H1 (cell line): ENCODE measurements around the gene KTI12. TPM values are rescaled to one million over a fixed set of nuclear protein-coding genes. Genes with fewer than 3 reads are reported as not detected.

Source experiments
- CTCF ChIA-PET: fragments of 300-600 bp; sonication (Branson Sonifier 250); formaldehyde crosslinking; loops from one replicate; lab custom pipeline; 2021; ENCODE audit not compliant: partially characterized antibody; lab: Charles Lee
- POLR2A ChIA-PET: fragments of 300-600 bp; sonication (Branson Sonifier 250); formaldehyde crosslinking; loops from one replicate; lab custom pipeline; 2021; ENCODE audit warnings: inconsistent platforms; ENCODE audit not compliant: partially characterized antibody; lab: Charles Lee
- DNase-seq, 2 experiments: peaks; one replicate each; pipeline versions ENCODE4 v3.0.0 to v3.0.0-alpha.2; 2010 to 2022; ENCODE audit warnings: low spot score in 2 of 2, low read depth in 1 of 2, mixed read lengths in 1 of 2
- FAIRE-seq: peaks from 2 replicates; lab custom pipeline; 2011; peaks lifted over from hg19 to GRCh38; lab: Jason Lieb, UNC
- H2AFZ ChIP-seq: 2 replicates; pipeline ENCODE4 v1.8.1; 2012; ENCODE audit warnings: low read length, inconsistent platforms
- H2AK5ac ChIP-seq: 2 replicates; pipeline ENCODE4 v1.6.1; 2013; ENCODE audit warnings: low read depth, low read length
- H2BK120ac ChIP-seq: replicated peaks from 2 replicates; pipeline ENCODE3; 2013; ENCODE audit warnings: low read depth, low read length, inconsistent platforms
- H2BK12ac ChIP-seq: 2 replicates; pipeline ENCODE4 v1.6.1; 2013; ENCODE audit warnings: low read depth, low read length
- H2BK15ac ChIP-seq: 2 replicates; pipeline ENCODE4 v1.6.1; 2013; ENCODE audit warnings: low read length
- H2BK20ac ChIP-seq: 2 replicates; pipeline ENCODE4 v1.6.1; 2013; ENCODE audit warnings: low read length
- H2BK5ac ChIP-seq: 2 replicates; pipeline ENCODE4 v1.6.1; 2013; ENCODE audit warnings: low read depth, low read length
- H3K14ac ChIP-seq: 2 replicates; pipeline ENCODE4 v1.6.1; 2013; ENCODE audit warnings: inconsistent platforms; ENCODE audit not compliant: insufficient read length
- H3K18ac ChIP-seq: 2 replicates; pipeline ENCODE4 v1.6.1; 2013; ENCODE audit warnings: low read length; ENCODE audit errors: extremely low read depth
- H3K23ac ChIP-seq: 2 replicates; pipeline ENCODE4 v1.6.1; 2013; ENCODE audit warnings: inconsistent platforms; ENCODE audit not compliant: insufficient read length
- H3K23me2 ChIP-seq: 2 replicates; pipeline ENCODE4 v1.6.1; 2013; ENCODE audit warnings: low read depth, low read length
- H3K27ac ChIP-seq: 2 replicates; pipeline ENCODE4 v1.6.1; 2011; ENCODE audit warnings: low read depth, low read length, inconsistent platforms
- H3K27me3 ChIP-seq, 4 experiments: replicated peaks in 1 of 4; 1 replicate in 1 of 4; 2 replicates in 3 of 4; pipeline versions ENCODE4 v1.6.1 to v1.8.1; 2011 to 2013; ENCODE audit warnings: low read length in 3 of 4, mild to moderate bottlenecking in 3 of 4, inconsistent platforms in 2 of 4, mixed read lengths in 2 of 4, moderate library complexity in 1 of 4; ENCODE audit not compliant: control insufficient read depth in 3 of 4, insufficient read depth in 3 of 4; ENCODE audit errors: extremely low read depth in 1 of 4
- H3K36me3 ChIP-seq, 4 experiments: 2 replicates each; pipeline versions ENCODE4 v1.6.1 to v1.8.1; 2011 to 2013; ENCODE audit warnings: mild to moderate bottlenecking in 4 of 4, low read length in 3 of 4, moderate library complexity in 2 of 4, control low read depth in 1 of 4, inconsistent platforms in 1 of 4; ENCODE audit not compliant: insufficient read depth in 4 of 4, control insufficient read depth in 2 of 4
- H3K4ac ChIP-seq: replicated peaks from 2 replicates; pipeline ENCODE3; 2013; ENCODE audit warnings: low read length, low read depth, mixed read lengths, inconsistent platforms; ENCODE audit not compliant: insufficient read length
- H3K4me1 ChIP-seq, 4 experiments: replicated peaks in 1 of 4; 1 replicate in 1 of 4; 2 replicates in 3 of 4; pipeline versions ENCODE4 v1.6.1 to v1.8.1; 2011 to 2013; ENCODE audit warnings: low read length in 3 of 4, inconsistent platforms in 2 of 4, mixed read lengths in 1 of 4; ENCODE audit not compliant: insufficient read depth in 4 of 4, control insufficient read depth in 3 of 4
- H3K4me2 ChIP-seq, 2 experiments: 2 replicates each; pipeline versions ENCODE4 v1.6.1 to v1.8.1; 2011 to 2013; ENCODE audit warnings: low read depth in 2 of 2, low read length in 2 of 2, control low read depth in 1 of 2, inconsistent platforms in 1 of 2, mild to moderate bottlenecking in 1 of 2; ENCODE audit not compliant: insufficient read depth in 1 of 2
- H3K4me3 ChIP-seq, 4 experiments: fragments of 200-600, 300-600 bp in 1 of 4; sonication (generic), shearing (Covaris generic), sonication (Bioruptor Twin) in 1 of 4; 2 replicates each; pipeline versions ENCODE4 v1.5.1 to v1.8.1; 2011 to 2016; ENCODE audit warnings: low read length in 4 of 4, low read depth in 3 of 4, control low read depth in 2 of 4, inconsistent platforms in 2 of 4, mild to moderate bottlenecking in 2 of 4, mixed read lengths in 1 of 4, moderate library complexity in 1 of 4; ENCODE audit not compliant: insufficient read depth in 2 of 4; ENCODE audit errors: extremely low read depth in 1 of 4
- H3K56ac ChIP-seq: replicated peaks from 2 replicates; pipeline ENCODE3; 2013; ENCODE audit warnings: low read depth, mild to moderate bottlenecking, mixed read lengths, low read length, inconsistent platforms; ENCODE audit not compliant: insufficient read length
- H3K79me1 ChIP-seq: 2 replicates; pipeline ENCODE4 v1.6.1; 2013; ENCODE audit warnings: low read depth, low read length, control low read depth
- H3K79me2 ChIP-seq, 2 experiments: 2 replicates each; pipeline versions ENCODE4 v1.6.1 to v1.8.1; 2012 to 2013; ENCODE audit warnings: low read length in 2 of 2, mild to moderate bottlenecking in 2 of 2, inconsistent platforms in 1 of 2; ENCODE audit not compliant: insufficient read depth in 2 of 2, control insufficient read depth in 1 of 2
- H3K9ac ChIP-seq, 4 experiments: replicated peaks in 1 of 4; 1 replicate in 1 of 4; 2 replicates in 3 of 4; pipeline versions ENCODE4 v1.6.1 to v1.8.1; 2011 to 2013; ENCODE audit warnings: low read depth in 3 of 4, low read length in 3 of 4, control low read depth in 2 of 4, mild to moderate bottlenecking in 2 of 4, moderate library complexity in 2 of 4, inconsistent platforms in 1 of 4; ENCODE audit errors: extremely low read depth in 1 of 4
- H3K9me3 ChIP-seq, 2 experiments: 2 replicates each; pipeline versions ENCODE4 v1.6.1 to v1.8.1; 2012 to 2013; ENCODE audit warnings: mild to moderate bottlenecking in 2 of 2, moderate library complexity in 2 of 2, control low read depth in 1 of 2, inconsistent platforms in 1 of 2, low read depth in 1 of 2, low read length in 1 of 2, mixed read lengths in 1 of 2; ENCODE audit not compliant: insufficient read depth in 2 of 2
- H4K20me1 ChIP-seq, 2 experiments: replicated peaks in 1 of 2; 2 replicates each; pipeline versions ENCODE3 to v1.8.1; 2011 to 2013; ENCODE audit warnings: inconsistent platforms in 2 of 2, low read length in 2 of 2, mild to moderate bottlenecking in 1 of 2; ENCODE audit not compliant: insufficient read depth in 2 of 2, control insufficient read depth in 1 of 2
- H4K5ac ChIP-seq: 2 replicates; pipeline ENCODE4 v1.6.1; 2013; ENCODE audit warnings: low read length, low read depth, mixed read lengths, inconsistent platforms; ENCODE audit not compliant: insufficient read length
- H4K8ac ChIP-seq: 2 replicates; pipeline ENCODE4 v1.8.0; 2013; ENCODE audit warnings: mild to moderate bottlenecking, moderate library complexity, low read length, inconsistent platforms; ENCODE audit not compliant: insufficient read depth; ENCODE audit errors: extremely low read depth
- H4K91ac ChIP-seq: replicated peaks from 2 replicates; pipeline ENCODE3; 2013; ENCODE audit warnings: low read length, mixed read lengths, inconsistent platforms; ENCODE audit not compliant: insufficient read length
- CHD1 ChIP-seq: IDR thresholded peaks from 2 replicates; pipeline ENCODE4 v1.6.1; 2012; ENCODE audit warnings: low read depth, low read length, improper control_type of control experiment
- CHD2 ChIP-seq: IDR thresholded peaks from 2 replicates; pipeline ENCODE4 v1.6.1; 2012; ENCODE audit warnings: low read length, improper control_type of control experiment
- CTBP2 ChIP-seq: IDR thresholded peaks from 2 replicates; pipeline ENCODE4 v1.7.0; 2011; ENCODE audit warnings: borderline replicate concordance, mild to moderate bottlenecking, moderate library complexity, mixed read lengths, low read length; ENCODE audit not compliant: insufficient read depth, insufficient read length
- EGR1 ChIP-seq: IDR thresholded peaks from 2 replicates; pipeline ENCODE4 v1.6.1; 2011; ENCODE audit warnings: low read depth, low read length, borderline replicate concordance
- GABPA ChIP-seq: IDR thresholded peaks from 2 replicates; pipeline ENCODE4 v1.6.1; 2011; ENCODE audit warnings: mild to moderate bottlenecking, low read length, moderate library complexity, borderline replicate concordance; ENCODE audit not compliant: insufficient read depth
- HDAC2 ChIP-seq, 2 experiments: fragments of 300-600 bp in 1 of 2; sonication (generic) in 1 of 2; IDR thresholded peaks; 2 replicates each; pipeline ENCODE4 v1.6.1; 2011 to 2012; ENCODE audit warnings: low read depth in 2 of 2, low read length in 2 of 2, mild to moderate bottlenecking in 2 of 2, moderate library complexity in 2 of 2, borderline replicate concordance in 1 of 2, inconsistent platforms in 1 of 2
- MAFK ChIP-seq: IDR thresholded peaks from 2 replicates; pipeline ENCODE4 v1.6.1; 2012; ENCODE audit warnings: low read depth, mild to moderate bottlenecking, improper control_type of control experiment, low read length
- NRF1 ChIP-seq: IDR thresholded peaks from 2 replicates; pipeline ENCODE4 v1.6.1; 2011; ENCODE audit warnings: mild to moderate bottlenecking, low read depth, low read length, improper control_type of control experiment
- POLR2A ChIP-seq, 2 experiments: IDR thresholded peaks; 1 replicate in 1 of 2; 2 replicates in 1 of 2; pipeline ENCODE4 v1.6.1; 2011; ENCODE audit warnings: low read depth in 2 of 2, low read length in 2 of 2, mild to moderate bottlenecking in 2 of 2; ENCODE audit errors: control extremely low read depth in 1 of 2
- POLR2AphosphoS5 ChIP-seq: IDR thresholded peaks from 2 replicates; pipeline ENCODE4 v1.6.1; 2011; ENCODE audit warnings: low read depth, low read length
- RNF2 ChIP-seq: fragments of 200-900, 300-1000 bp; sonication (generic); IDR thresholded peaks from 2 replicates; pipeline ENCODE4 v1.7.1; 2016; ENCODE audit warnings: borderline replicate concordance, low read depth, mild to moderate bottlenecking, antibody characterized with exemption, low read length; ENCODE audit not compliant: poor library complexity, severe bottlenecking; ENCODE audit errors: missing control alignments
- SRF ChIP-seq: IDR thresholded peaks from 2 replicates; pipeline ENCODE4 v1.6.1; 2011; ENCODE audit warnings: mild to moderate bottlenecking, low read depth, low read length, moderate library complexity
- YY1 ChIP-seq: IDR thresholded peaks from 2 replicates; pipeline ENCODE4 v1.6.1; 2011; ENCODE audit warnings: low read depth, mild to moderate bottlenecking, low read length
- WGBS, 2 experiments: shearing (Covaris generic) in 1 of 2; methylation state at CpG; one replicate each; pipeline versions ENCODE4 v1.1.6 to v1.1.7; 2013 to 2015; ENCODE audit warnings: low lambda C conversion rate in 2 of 2, mixed read lengths in 2 of 2, inconsistent platforms in 1 of 2, low coverage in 1 of 2, missing lambda C conversion rate in 1 of 2; ENCODE audit not compliant: insufficient replicate concordance in 2 of 2, insufficient coverage in 1 of 2, insufficient read length in 1 of 2; ENCODE audit errors: extremely low coverage in 1 of 2, missing lambda C conversion rate in 1 of 2; 5-methylcytosine and 5-hydroxymethylcytosine counted together
- polyA plus RNA-seq, 7 experiments: library from polyadenylated mRNA; depleted of rRNA in 3 of 7; stranded (reverse) in 5 of 7; unstranded in 2 of 7; fragments of >200 nt in 5 of 7; fragments of 200-250 nt in 2 of 7; gene quantifications; 1 replicate in 5 of 7; 2 replicates in 1 of 7; 4 replicates in 1 of 7; pipeline versions ENCODE4 v1.2.1 to v1.2.3, GENCODE V29; 2011 to 2013; ENCODE audit warnings: missing spikeins in 2 of 7, mixed read lengths in 2 of 7
- total RNA-seq: library from RNA; stranded (reverse); fragmentation: NEBNext Ultra II Directional; extraction: Animal tissue kit (Norgen Biotek cat#: 25700); gene quantifications from 2 replicates; pipeline ENCODE4 v1.2.1, GENCODE V29; 2021

Gene KTI12
- total and polyA plus RNA-seq, 2 of the 8 experiments (the other 6 are each of a cell fraction or from before 2014, with no cell fraction given), result 7.5 to 16.2 TPM

DNA sequence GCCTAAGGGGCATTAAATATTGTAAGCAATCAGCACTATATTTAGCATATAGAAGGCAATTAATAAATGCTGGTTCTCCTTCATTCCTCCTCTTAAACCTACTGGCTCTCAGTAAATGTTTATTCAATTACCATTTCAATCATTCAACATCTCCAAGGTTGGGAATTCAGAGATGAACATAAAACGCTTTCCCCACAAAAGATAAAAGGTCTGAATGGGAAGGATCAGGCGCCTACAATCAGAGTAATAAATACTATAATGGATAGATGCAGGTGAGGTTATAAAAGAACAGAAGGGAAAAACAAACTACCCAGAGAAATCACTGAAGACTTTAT lies 407 bp upstream of the KTI12 start:
- H2AK5ac ChIP-seq, result no peak overlapping the region
- H4K8ac ChIP-seq, result no peak overlapping the region
- H2BK12ac ChIP-seq, result no peak overlapping the region
- 87% methylated on average over 2 of the region's 2 CpGs; no CpG with 5 or more reads in 1 of the 2 experiments for WGBS, 2 experiments
- ChIA-PET CTCF (interaction anchor here (1.5 kb wide), 1 partner anchor 11 kb away, joined by 3 read pairs; no protein-coding TSS in a partner anchor), POLR2A (interaction anchor here (0.6 to 4.4 kb wide), 11 partner anchors 8 to 370 kb away, joined by 3 to 54 read pairs (median 4); partner anchors contain the start of genes BTF3L4, ORC1, PRPF38A and RAB3B)
- no peak overlapping the region for H4K91ac ChIP-seq
- DNase-seq (no peak), FAIRE-seq (no peak)
- peaks cover 4 to 21% of the 10 kb centered on the region in 2 experiments; a peak in 3 of 4 replicates for H3K79me2 ChIP-seq
- no peak overlapping the region for H2BK5ac ChIP-seq
- H4K20me1 ChIP-seq, result peaks cover 2 to 5% of the 10 kb centered on the region in 2 experiments
- no peak overlapping the region for H3K14ac ChIP-seq
- no peak overlapping the region for H4K5ac ChIP-seq
- peak overlapping the region; percentile 68 to 88; a peak in 1 of 4 replicates for H3K4me2 ChIP-seq
- no peak overlapping the region for H3K9ac ChIP-seq
- H3K4me3 ChIP-seq, result peak overlapping the region in 3 of 4 experiments; percentile 68 to 82 (median 80); a peak in 5 of 8 replicates
- no peak overlapping the region for H3K4ac ChIP-seq
- TF ChIP-seq RNF2 (no peak), GABPA (no peak), SRF (no peak), CHD2 (no peak), HDAC2 (IDR thresholded peaks at IDR 0.05; ENCODE audit: borderline replicate concordance in 1 of 2, low read depth in 2 of 2, low read length in 2 of 2) (no peak), POLR2A (IDR thresholded peaks at IDR 0.05; ENCODE audit: control extremely low read depth in 1 of 2, low read depth in 2 of 2, low read length in 2 of 2) (no peak), MAFK (no peak), CTBP2 (no peak), YY1 (no peak), NRF1 (no peak), CHD1 (no peak), POLR2AphosphoS5 (no peak), EGR1 (no peak)
- no peak overlapping the region for H2BK20ac ChIP-seq
- H3K27me3 ChIP-seq, result no peaks in the 10 kb centered on the region
- peaks cover 0 to 25% (median 6%) of the 10 kb centered on the region in 4 experiments; a peak in 5 of 8 replicates for H3K36me3 ChIP-seq
- H2BK120ac ChIP-seq, result no peak overlapping the region
- no peak overlapping the region for H3K23ac ChIP-seq
- no peak overlapping the region for H2BK15ac ChIP-seq
- H3K18ac ChIP-seq, result no peak overlapping the region
- H3K56ac ChIP-seq, result no peak overlapping the region
- peaks cover 2 to 4% (median 2%) of the 10 kb centered on the region in 4 experiments; a peak in 4 of 7 replicates for H3K4me1 ChIP-seq
- peaks cover 3% of the 10 kb centered on the region; the same call in 1 of the 2 replicates for H3K79me1 ChIP-seq
- no peak overlapping the region for H2AFZ ChIP-seq
- H3K27ac ChIP-seq, result no peak overlapping the region
- no peaks in the 10 kb centered on the region for H3K9me3 ChIP-seq
- H3K23me2 ChIP-seq, result peaks cover 5% of the 10 kb centered on the region; the same call in 1 of the 2 replicates
